H9 (cell line): ENCODE results near the gene ZBTB7A. TPM values are rescaled to one million over a fixed set of nuclear protein-coding genes. Genes with fewer than 3 reads are reported as not detected.

ENCODE experiments used
- DNase-seq: peaks from one replicate; pipeline ENCODE4 v3.0.0-alpha.2; 2017
- H2AFZ ChIP-seq: one replicate; pipeline ENCODE4 v1.6.1; 2013; ENCODE audit warnings: mild to moderate bottlenecking, low read length, control low read depth, moderate library complexity
- H2AK5ac ChIP-seq: 2 replicates; pipeline ENCODE4 v1.6.1; 2013; ENCODE audit warnings: low read length, control low read depth, mixed read lengths; ENCODE audit not compliant: insufficient read length
- H2BK120ac ChIP-seq: one replicate; pipeline ENCODE4 v1.6.1; 2013; ENCODE audit warnings: low read depth, mild to moderate bottlenecking, low read length, control low read depth, inconsistent platforms; ENCODE audit not compliant: poor library complexity, severe bottlenecking
- H2BK12ac ChIP-seq: 2 replicates; pipeline ENCODE4 v1.6.1; 2013; ENCODE audit warnings: low read length, control low read depth, mixed read lengths, low read depth; ENCODE audit not compliant: insufficient read length
- H2BK15ac ChIP-seq: 2 replicates; pipeline ENCODE4 v1.6.1; 2013; ENCODE audit warnings: low read depth, low read length, control low read depth
- H2BK20ac ChIP-seq: one replicate; pipeline ENCODE4 v1.6.1; 2013; ENCODE audit warnings: low read depth, mild to moderate bottlenecking, low read length, control low read depth, inconsistent platforms; ENCODE audit not compliant: poor library complexity, severe bottlenecking
- H2BK5ac ChIP-seq: 2 replicates; pipeline ENCODE4 v1.6.1; 2013; ENCODE audit warnings: low read length, control low read depth, mixed read lengths; ENCODE audit not compliant: insufficient read length
- H3K14ac ChIP-seq: 2 replicates; pipeline ENCODE4 v1.6.1; 2013; ENCODE audit warnings: low read length, control low read depth; ENCODE audit not compliant: insufficient read depth
- H3K18ac ChIP-seq: 2 replicates; pipeline ENCODE4 v1.6.1; 2013; ENCODE audit warnings: low read depth, mild to moderate bottlenecking, mixed read lengths, low read length, control low read depth; ENCODE audit not compliant: insufficient read length
- H3K23ac ChIP-seq: 2 replicates; pipeline ENCODE4 v1.6.1; 2013; ENCODE audit warnings: low read length, control low read depth, mixed read lengths, low read depth; ENCODE audit not compliant: insufficient read length
- H3K23me2 ChIP-seq: 2 replicates; pipeline ENCODE4 v1.6.1; 2013; ENCODE audit warnings: low read depth, mild to moderate bottlenecking, mixed read lengths, low read length, control low read depth; ENCODE audit not compliant: insufficient read length, poor library complexity, severe bottlenecking
- H3K27ac ChIP-seq: 2 replicates; pipeline ENCODE4 v1.5.1; 2013; ENCODE audit warnings: low read length, control low read depth, mixed read lengths, low read depth; ENCODE audit not compliant: insufficient read length
- H3K27me3 ChIP-seq: 2 replicates; pipeline ENCODE4 v1.6.1; 2013; ENCODE audit warnings: low read length, control low read depth, inconsistent platforms; ENCODE audit not compliant: insufficient read depth
- H3K4ac ChIP-seq: 2 replicates; pipeline ENCODE4 v1.6.1; 2013; ENCODE audit warnings: low read depth, mild to moderate bottlenecking, control low read depth, inconsistent platforms, low read length, moderate library complexity
- H3K4me1 ChIP-seq: 2 replicates; pipeline ENCODE4 v1.6.1; 2013; ENCODE audit warnings: low read length, control low read depth, inconsistent platforms; ENCODE audit not compliant: insufficient read depth
- H3K4me2 ChIP-seq: 2 replicates; pipeline ENCODE4 v1.6.1; 2013; ENCODE audit warnings: low read length, control low read depth, mixed read lengths; ENCODE audit not compliant: insufficient read length, insufficient read depth
- H3K56ac ChIP-seq: 2 replicates; pipeline ENCODE4 v1.6.1; 2013; ENCODE audit warnings: low read depth, mild to moderate bottlenecking, mixed read lengths, low read length, control low read depth; ENCODE audit not compliant: insufficient read length
- H3K79me1 ChIP-seq: 2 replicates; pipeline ENCODE4 v1.6.1; 2013; ENCODE audit warnings: low read depth, mild to moderate bottlenecking, moderate library complexity, low read length, control low read depth, inconsistent platforms; ENCODE audit not compliant: insufficient read depth, poor library complexity, severe bottlenecking
- H3K79me2 ChIP-seq: 2 replicates; pipeline ENCODE4 v1.6.1; 2013; ENCODE audit warnings: low read length, control low read depth, inconsistent platforms; ENCODE audit not compliant: insufficient read depth
- H3K9ac ChIP-seq: 2 replicates; pipeline ENCODE4 v1.6.1; 2013; ENCODE audit warnings: low read length, control low read depth, mixed read lengths; ENCODE audit not compliant: insufficient read length; ENCODE audit errors: extremely low read depth
- H3K9me3 ChIP-seq: one replicate; pipeline ENCODE4 v1.6.1; 2013; ENCODE audit warnings: low read depth, low read length, inconsistent platforms; ENCODE audit not compliant: control insufficient read depth
- H3T11ph ChIP-seq: one replicate; pipeline ENCODE4 v1.6.1; 2013; ENCODE audit warnings: mild to moderate bottlenecking, low read length, control low read depth, inconsistent platforms
- H4K20me1 ChIP-seq: one replicate; pipeline ENCODE4 v1.6.1; 2013; ENCODE audit not compliant: control insufficient read depth, insufficient read length, insufficient read depth
- H4K5ac ChIP-seq: 2 replicates; pipeline ENCODE4 v1.6.1; 2013; ENCODE audit warnings: low read depth, mild to moderate bottlenecking, mixed read lengths, low read length, control low read depth; ENCODE audit not compliant: insufficient read length
- H4K8ac ChIP-seq: replicated peaks from 2 replicates; pipeline ENCODE4 v1.6.1; 2013; ENCODE audit warnings: low read length, control low read depth, mixed read lengths, low read depth; ENCODE audit not compliant: insufficient read length
- H4K91ac ChIP-seq: 2 replicates; pipeline ENCODE4 v1.6.1; 2013; ENCODE audit warnings: low read depth, mild to moderate bottlenecking, moderate library complexity, mixed read lengths, low read length, control low read depth; ENCODE audit not compliant: insufficient read length
- H3K27ac Mint-ChIP-seq, 3 experiments: 2 replicates in 2 of 3; 3 replicates in 1 of 3; pipeline ENCODE4 v1.8.0; 2020 to 2021; ENCODE audit warnings: mixed read lengths in 3 of 3, mild to moderate bottlenecking in 1 of 3, moderate library complexity in 1 of 3
- H3K27me3 Mint-ChIP-seq: 2 replicates; pipeline ENCODE4 v1.8.0; 2021; ENCODE audit warnings: low read depth, mild to moderate bottlenecking, moderate library complexity, mixed read lengths
- H3K36me3 Mint-ChIP-seq, 3 experiments: 2 replicates in 2 of 3; 3 replicates in 1 of 3; pipeline ENCODE4 v1.8.0; 2020 to 2021; ENCODE audit warnings: low read depth in 3 of 3, mixed read lengths in 3 of 3; ENCODE audit not compliant: insufficient read depth in 1 of 3
- H3K4me1 Mint-ChIP-seq, 2 experiments: 2 replicates each; pipeline ENCODE4 v1.8.0; 2020; ENCODE audit warnings: mixed read lengths in 2 of 2
- H3K4me3 Mint-ChIP-seq, 2 experiments: 2 replicates in 1 of 2; 3 replicates in 1 of 2; pipeline ENCODE4 v1.8.0; 2020 to 2021; ENCODE audit warnings: mild to moderate bottlenecking in 2 of 2, mixed read lengths in 2 of 2, moderate library complexity in 1 of 2
- H3K9me3 Mint-ChIP-seq, 2 experiments: 2 replicates in 1 of 2; 3 replicates in 1 of 2; pipeline ENCODE4 v1.8.0; 2020; ENCODE audit warnings: mild to moderate bottlenecking in 2 of 2, mixed read lengths in 2 of 2, moderate library complexity in 1 of 2
- WGBS: extraction: QIAGEN DNeasy Blood & Tissue Kit; methylation state at CpG from one replicate; pipeline ENCODE4 v1.1.7; 2013; ENCODE audit warnings: missing lambda C conversion rate, low lambda C conversion rate, mixed read lengths; ENCODE audit not compliant: insufficient read length; ENCODE audit errors: extremely low coverage; 5-methylcytosine and 5-hydroxymethylcytosine counted together
- total RNA-seq: library from RNA; stranded (reverse); gene quantifications from 2 replicates; pipeline ENCODE4 v1.2.1, GENCODE V29; 2021
- TF ChIP-seq, protein P1 (sequence below): fragments of 200-600 bp; sonication (generic); conservative IDR thresholded peaks from 3 replicates; pipeline ENCODE4 v1.8.0; 2021; ENCODE audit warnings: antibody characterized with exemption, mild to moderate bottlenecking

The ZBTB7A gene
- total RNA-seq, 1 experiment from 2014 or later, result 24.9 TPM

- no CpG with 5 or more reads among the region's 33 CpGs for whole genome bisulfite sequencing
Measured at GRCh38 chr19:4046946-4047683, 19.6 kb downstream of the ZBTB7A start.

More at GRCh38 chr19:4046946-4047683, 19.6 kb downstream of the ZBTB7A start:
- no peak overlapping the region for H2BK5ac ChIP-seq
- no peak overlapping the region for H4K8ac ChIP-seq
- no peak for DNase-seq
- H2BK20ac ChIP-seq, result no peak overlapping the region
- no peak overlapping the region for H2AK5ac ChIP-seq
- no peaks in the 10 kb centered on the region for H3K4me1 ChIP-seq
- H4K91ac ChIP-seq, result no peak overlapping the region
- H3K4ac ChIP-seq, result no peak overlapping the region
- no peak overlapping the region for H2BK12ac ChIP-seq
- H3K23ac ChIP-seq, result no peak overlapping the region
- H3K9me3 ChIP-seq, result no peaks in the 10 kb centered on the region
- H3K56ac ChIP-seq, result no peak overlapping the region
- no peak overlapping the region for H3K18ac ChIP-seq
- no peaks in the 10 kb centered on the region for H4K20me1 ChIP-seq
- H3K27ac ChIP-seq, result no peak overlapping the region
- no peak overlapping the region for H3K14ac ChIP-seq
- H3K27me3 Mint-ChIP-seq, result no peaks in the 10 kb centered on the region
- no peak overlapping the region for H2AFZ ChIP-seq
- peaks cover 0 to 14% of the 10 kb centered on the region in 2 experiments; a peak in 3 of 4 replicates for H3K4me1 Mint-ChIP-seq
- H3K9me3 Mint-ChIP-seq, result no peaks in the 10 kb centered on the region; a peak in 1 of 5 replicates
- no peaks in the 10 kb centered on the region for H3K23me2 ChIP-seq
- no peaks in the 10 kb centered on the region for H3K79me1 ChIP-seq
- H3K79me2 ChIP-seq, result peaks cover 6% of the 10 kb centered on the region; the same call in 1 of the 2 replicates
- H3K27me3 ChIP-seq, result no peaks in the 10 kb centered on the region
- no peak overlapping the region for H4K5ac ChIP-seq
- H3K36me3 Mint-ChIP-seq, result peaks cover 13 to 33% (median 32%) of the 10 kb centered on the region in 3 experiments; a peak in 6 of 7 replicates
- TF ChIP-seq, protein P1, sequence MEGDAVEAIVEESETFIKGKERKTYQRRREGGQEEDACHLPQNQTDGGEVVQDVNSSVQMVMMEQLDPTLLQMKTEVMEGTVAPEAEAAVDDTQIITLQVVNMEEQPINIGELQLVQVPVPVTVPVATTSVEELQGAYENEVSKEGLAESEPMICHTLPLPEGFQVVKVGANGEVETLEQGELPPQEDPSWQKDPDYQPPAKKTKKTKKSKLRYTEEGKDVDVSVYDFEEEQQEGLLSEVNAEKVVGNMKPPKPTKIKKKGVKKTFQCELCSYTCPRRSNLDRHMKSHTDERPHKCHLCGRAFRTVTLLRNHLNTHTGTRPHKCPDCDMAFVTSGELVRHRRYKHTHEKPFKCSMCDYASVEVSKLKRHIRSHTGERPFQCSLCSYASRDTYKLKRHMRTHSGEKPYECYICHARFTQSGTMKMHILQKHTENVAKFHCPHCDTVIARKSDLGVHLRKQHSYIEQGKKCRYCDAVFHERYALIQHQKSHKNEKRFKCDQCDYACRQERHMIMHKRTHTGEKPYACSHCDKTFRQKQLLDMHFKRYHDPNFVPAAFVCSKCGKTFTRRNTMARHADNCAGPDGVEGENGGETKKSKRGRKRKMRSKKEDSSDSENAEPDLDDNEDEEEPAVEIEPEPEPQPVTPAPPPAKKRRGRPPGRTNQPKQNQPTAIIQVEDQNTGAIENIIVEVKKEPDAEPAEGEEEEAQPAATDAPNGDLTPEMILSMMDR, result no peak
- H3K9ac ChIP-seq, result no peak overlapping the region
- no peak overlapping the region for H3K4me2 ChIP-seq
- H3K4me3 Mint-ChIP-seq, result no peak overlapping the region
- H2BK120ac ChIP-seq, result no peak overlapping the region
- H2BK15ac ChIP-seq, result no peak overlapping the region
- H3K27ac Mint-ChIP-seq, result no peak overlapping the region
- H3T11ph ChIP-seq, result no peak overlapping the region
